GM18907 (cell line): ENCODE data around the gene FTL.
A peak's percentile ranks its signal among the peaks of the same experiment; 100 is the strongest.

Experiments used
- ATAC-seq: cut with Tn5 transposase; IDR thresholded peaks from one replicate; pipeline ENCODE4 v1.9.1; 2021; ENCODE audit warnings: mild to moderate bottlenecking, moderate library complexity; ENCODE audit not compliant: unreplicated experiment

The FTL gene

GRCh38 chr19:48989701-48990291 is 24.7 kb downstream of the FTL start:
- ATAC-seq = no peak

GRCh38 chr19:48990400-48990799 is 25.3 kb downstream of the FTL start:
- ATAC-seq = no peak

DNA sequence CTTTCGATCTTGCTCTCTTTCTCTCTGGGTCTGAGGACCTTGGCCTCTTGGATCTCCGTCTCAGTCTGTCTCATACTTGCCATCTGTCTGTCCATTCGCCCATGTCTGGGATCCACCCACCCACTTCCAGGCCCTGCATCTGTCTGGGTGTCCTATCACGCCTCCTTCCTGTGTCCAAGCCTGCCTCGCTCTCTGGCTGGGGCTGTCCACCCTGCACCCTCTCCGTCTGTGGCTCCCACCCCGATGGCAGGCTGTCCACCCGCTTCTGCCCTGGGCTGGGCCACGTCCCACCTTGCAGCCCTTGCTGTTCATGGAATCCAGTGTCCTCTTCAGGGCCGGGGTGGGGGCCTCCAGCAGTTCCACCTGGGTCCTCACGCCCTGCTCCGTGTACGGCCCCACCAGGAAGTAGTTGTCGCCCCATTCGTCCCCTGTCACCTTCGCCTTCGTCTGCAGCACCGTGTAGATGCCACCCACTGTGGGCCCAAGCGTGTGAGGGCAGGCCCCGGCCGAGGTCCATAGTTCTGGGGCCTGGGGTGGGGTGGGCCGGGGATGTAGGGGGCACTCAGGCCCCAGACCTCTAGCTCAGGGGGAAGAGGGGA is 26.0 kb downstream of the FTL start:
- ATAC-seq = no peak

GRCh38 chr19:48991873-48992580 is 26.9 kb downstream of the FTL start:
- ATAC-seq = no peak

DNA sequence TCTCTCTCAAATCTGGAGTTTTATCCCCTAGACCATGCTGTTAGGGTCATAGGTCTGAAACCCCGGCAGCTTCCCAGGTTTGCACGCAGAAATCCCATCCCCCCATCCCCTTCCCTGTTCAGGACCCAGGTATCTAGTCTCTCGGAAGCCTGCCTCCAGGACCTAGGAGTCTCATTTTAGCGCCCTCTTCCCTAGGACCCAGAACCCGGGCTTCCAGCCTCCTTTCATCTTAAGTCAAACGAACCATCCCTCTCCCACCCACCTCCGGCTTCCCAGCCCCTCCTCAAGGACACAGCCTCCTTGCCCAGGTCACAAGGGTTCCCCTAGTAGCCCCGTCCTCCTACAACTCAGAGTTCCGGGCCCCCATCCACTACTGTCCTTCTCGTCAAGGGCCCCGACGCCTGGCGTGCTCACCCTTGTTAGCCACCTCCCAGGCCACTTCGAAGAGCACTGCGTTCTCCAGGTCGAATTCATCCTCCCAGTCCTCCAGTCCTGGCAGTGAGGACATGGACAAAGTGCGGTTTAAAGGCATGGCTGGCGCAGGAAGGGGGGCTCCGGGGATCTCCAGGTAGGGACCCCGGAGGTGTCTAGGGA is 27.6 kb downstream of the FTL start:
- ATAC-seq = peak; percentile 12

- ATAC-seq = peak; percentile 84
These were observed 28.3 kb downstream of the FTL start, which contains the start of the genes GYS1 and RUVBL2 for GRCh38 chr19:48993175-48994034. Gene GYS1, minus strand, starts transcription at chr19:48993309. Its CDS starts 197 bp downstream, at chr19:48993112. Gene RUVBL2, plus strand, starts transcription at chr19:48993887. Its CDS starts 25 bp downstream, at chr19:48993912.

- no peak for ATAC-seq
These were observed 28.9 kb downstream of the FTL start for GRCh38 chr19:48994035-48994386.

DNA sequence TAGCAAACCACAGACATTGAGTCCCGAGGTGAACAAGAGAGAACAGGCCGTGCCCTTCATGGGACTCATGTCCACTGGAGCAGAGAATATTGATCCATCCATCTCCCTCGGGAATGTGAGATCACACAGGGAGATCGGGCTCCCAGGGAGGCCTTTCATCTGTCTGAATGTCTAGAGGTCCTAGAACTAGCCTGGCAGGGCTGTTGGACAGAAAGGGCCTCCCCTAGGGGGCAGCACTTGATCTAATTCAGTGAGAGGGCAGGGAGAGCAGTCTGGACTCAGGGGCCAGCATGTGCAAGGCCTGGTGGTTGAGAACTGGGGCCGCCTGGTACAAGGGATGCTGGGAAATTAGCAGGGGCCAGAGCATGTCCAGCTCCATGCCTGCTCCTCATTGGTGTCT is 32.9 kb downstream of the FTL start:
- ATAC-seq = no peak

GRCh38 chr19:48999481-49000325 is 34.6 kb downstream of the FTL start:
- no peak for ATAC-seq

DNA sequence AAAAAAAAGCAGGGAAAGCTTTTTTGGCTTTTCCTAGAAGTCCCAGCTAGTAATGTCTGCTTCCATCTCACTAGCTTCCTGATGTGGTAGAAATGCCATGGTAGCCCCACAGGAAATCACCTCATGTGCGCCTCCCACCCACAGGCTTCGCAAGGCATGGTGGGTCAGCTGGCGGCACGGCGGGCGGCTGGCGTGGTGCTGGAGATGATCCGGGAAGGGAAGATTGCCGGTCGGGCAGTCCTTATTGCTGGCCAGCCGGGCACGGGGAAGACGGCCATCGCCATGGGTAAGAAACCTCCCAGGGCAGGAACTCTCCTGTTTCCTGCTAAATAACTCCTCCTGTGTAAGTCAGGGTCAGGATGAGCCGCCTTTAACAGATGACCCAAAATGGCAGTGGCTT is 39.0 kb downstream of the FTL start:
- ATAC-seq = no peak

DNA sequence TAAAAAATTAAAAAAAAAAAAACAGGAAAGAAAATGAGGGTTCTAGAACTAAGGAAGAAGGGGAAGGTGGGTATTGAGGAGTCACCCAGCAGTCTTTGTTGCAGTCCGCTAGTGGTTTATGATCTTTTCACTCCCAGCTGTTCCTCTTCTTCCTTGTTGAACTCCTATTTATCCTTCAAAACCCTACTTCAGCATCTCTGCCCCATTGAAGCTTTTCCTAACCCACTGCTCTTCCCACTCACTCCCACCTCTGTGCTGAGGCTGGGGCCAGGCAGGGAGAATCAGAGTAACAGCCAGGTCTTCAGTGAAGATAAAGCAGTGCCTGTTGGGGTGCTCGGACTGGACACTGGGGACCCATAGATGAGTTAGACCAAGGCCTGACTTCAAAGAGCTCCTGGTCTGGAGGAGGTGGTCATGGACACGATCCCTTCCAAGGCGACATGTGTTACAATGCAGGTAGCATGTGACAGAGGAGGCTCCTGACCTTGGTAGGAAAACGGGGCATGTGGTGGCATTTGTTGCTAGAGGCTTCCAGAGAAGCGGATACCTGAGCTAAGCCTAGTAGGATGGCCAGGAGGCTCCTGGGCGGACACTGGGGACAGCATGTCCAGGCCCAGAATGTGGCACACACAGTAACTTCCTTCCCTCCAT is 40.0 kb downstream of the FTL start:
- ATAC-seq = no peak

- no peak for ATAC-seq
These were observed 41.8 kb downstream of the FTL start for GRCh38 chr19:49006905-49007304.

GRCh38 chr19:49009828-49010227 is 44.7 kb downstream of the FTL start:
- ATAC-seq = no peak

GRCh38 chr19:49010453-49010852 is 45.3 kb downstream of the FTL start:
- no peak for ATAC-seq

- ATAC-seq = no peak
These were observed 46.1 kb downstream of the FTL start for GRCh38 chr19:49011194-49011593.

- no peak for ATAC-seq
These were observed 49.2 kb downstream of the FTL start for GRCh38 chr19:49014123-49014869.

DNA sequence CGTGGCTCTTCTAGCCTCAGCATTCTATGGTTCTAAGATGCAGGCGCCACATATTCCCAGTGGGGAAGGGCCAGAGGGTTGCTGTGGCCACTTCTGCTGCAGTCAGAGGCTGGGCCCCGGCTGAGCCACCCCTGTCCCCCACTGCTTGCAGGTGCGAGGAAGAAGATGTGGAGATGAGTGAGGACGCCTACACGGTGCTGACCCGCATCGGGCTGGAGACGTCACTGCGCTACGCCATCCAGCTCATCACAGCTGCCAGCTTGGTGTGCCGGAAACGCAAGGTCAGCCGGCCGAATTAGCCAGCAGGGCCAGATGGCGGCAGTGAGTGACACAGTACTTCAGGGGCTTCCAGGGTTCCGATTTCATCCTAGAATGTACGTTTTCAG is 49.8 kb downstream of the FTL start:
- ATAC-seq = no peak

DNA sequence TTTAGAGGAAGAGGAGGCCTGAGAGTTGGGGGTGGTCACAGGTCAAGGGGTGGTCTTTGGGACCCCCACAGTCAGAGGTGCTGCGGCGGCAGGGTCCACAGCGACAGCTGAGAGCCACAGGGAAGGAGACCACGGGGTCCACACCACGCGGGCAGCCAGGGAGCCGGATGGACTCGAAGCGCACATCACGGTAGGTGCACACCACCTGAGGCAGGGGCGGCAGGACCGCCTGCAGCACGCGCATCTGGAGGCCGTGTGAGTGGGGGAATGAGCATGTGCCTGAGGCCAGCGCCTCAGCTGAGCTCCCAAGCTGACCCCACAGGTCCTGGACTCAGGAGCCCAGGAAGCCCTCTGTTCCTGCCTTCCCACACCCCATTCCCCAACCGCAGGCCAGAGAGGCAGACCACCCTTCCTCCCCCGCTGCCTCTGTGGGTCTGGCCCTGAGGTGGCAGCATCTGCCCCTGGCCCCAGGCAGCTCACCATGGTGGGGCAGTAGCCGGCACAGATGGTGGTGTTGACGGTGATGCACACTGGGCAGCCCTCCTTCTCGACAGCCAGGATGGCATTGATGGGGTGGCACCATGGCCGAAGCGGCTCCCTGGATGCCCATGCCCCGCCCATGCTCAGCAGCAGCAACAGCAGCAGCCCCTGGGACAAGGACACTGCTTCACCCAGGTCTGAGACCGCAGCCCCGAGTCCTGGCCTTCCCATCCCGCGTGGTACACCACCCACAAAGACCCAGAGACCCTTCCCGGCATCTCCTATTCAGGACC is 51.1 kb downstream of the FTL start:
- no peak for ATAC-seq
